Mesothelial cell of epicardium (in vitro differentiated cells): Measurements from ENCODE around the gene SLC12A7. TPM values are rescaled to one million over a fixed set of nuclear protein-coding genes. Genes with fewer than 3 reads are reported as not detected.

Experiments
- DNase-seq, 2 experiments: peaks; one replicate each; pipeline ENCODE4 v3.0.0; 2021; ENCODE audit warnings: low spot score in 2 of 2; ENCODE audit not compliant: unreplicated experiment in 2 of 2
- H3K27ac Mint-ChIP-seq: 2 replicates; pipeline ENCODE4 v1.8.0; 2021; ENCODE audit warnings: mixed read lengths
- H3K27me3 Mint-ChIP-seq: 2 replicates; pipeline ENCODE4 v1.8.0; 2021; ENCODE audit warnings: low read depth, mixed read lengths
- H3K36me3 Mint-ChIP-seq: 2 replicates; pipeline ENCODE4 v1.8.0; 2021; ENCODE audit warnings: mixed read lengths
- H3K4me1 Mint-ChIP-seq: 2 replicates; pipeline ENCODE4 v1.8.0; 2021; ENCODE audit warnings: mixed read lengths
- H3K4me3 Mint-ChIP-seq: 2 replicates; pipeline ENCODE4 v1.8.0; 2021; ENCODE audit warnings: mild to moderate bottlenecking, moderate library complexity, mixed read lengths
- H3K9me3 Mint-ChIP-seq: 2 replicates; pipeline ENCODE4 v1.8.0; 2021; ENCODE audit warnings: mixed read lengths
- total RNA-seq: library from RNA; stranded (reverse); gene quantifications from 3 replicates; pipeline ENCODE4 v1.2.1, GENCODE V29; 2021
- TF ChIP-seq, protein P1 (sequence below): fragments of 200-600 bp; sonication (generic); IDR thresholded peaks from one replicate; pipeline ENCODE4 v1.5.0; 2021; ENCODE audit warnings: antibody characterized with exemption; ENCODE audit not compliant: unreplicated experiment

Gene SLC12A7
- total RNA-seq, 1 donor from 2014 or later, result 34.9 TPM

DNA sequence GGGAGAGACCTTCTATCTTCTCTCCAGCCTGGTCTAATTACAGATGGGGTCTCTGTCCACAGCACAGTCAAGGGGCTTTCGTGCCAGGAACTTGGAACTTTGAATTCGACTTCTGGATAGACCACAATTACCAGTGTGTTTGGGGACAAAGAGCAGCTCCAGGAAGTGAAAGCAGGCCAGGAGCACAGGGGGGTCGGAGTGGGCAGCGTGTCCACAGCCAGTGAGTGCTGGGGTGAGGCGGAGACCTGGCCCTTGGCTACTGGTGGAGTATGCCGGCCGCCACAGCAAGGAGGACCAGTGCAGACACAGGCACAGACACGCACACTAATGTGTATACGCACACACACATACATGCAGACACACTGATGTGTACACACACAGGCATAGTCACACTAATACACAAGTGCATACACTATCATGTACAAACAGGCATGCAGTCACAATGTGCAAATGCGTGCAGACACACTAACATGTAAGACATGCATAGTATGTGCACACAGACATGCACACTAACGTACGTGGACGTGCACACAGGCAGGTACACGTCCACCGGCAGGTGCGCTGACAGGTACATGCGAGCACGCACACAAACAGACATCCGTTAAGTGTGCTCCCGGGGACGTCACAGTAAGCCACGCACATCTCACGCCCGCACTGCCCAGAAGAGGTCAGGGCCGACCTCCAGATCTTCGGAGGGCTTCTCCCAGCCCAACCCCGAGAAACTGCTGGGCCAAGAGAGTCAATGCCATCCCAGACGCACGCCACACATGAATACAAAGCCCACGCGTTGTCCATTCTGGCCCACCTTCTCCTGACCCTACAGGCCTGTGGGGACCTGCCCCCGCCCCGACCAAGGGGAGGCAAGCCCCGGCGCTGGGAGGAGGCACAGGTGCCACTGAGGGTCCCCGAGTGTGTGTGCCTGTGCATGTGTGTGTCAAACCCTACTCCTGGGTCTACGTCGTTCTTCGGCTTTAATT is 56.8 kb downstream of the SLC12A7 start:
- DNase-seq, result no peak
- no peaks in the 10 kb centered on the region for H3K27me3 Mint-ChIP-seq
- no peak overlapping the region for H3K4me3 Mint-ChIP-seq
- H3K4me1 Mint-ChIP-seq, result no peaks in the 10 kb centered on the region
- no peaks in the 10 kb centered on the region for H3K9me3 Mint-ChIP-seq
- TF ChIP-seq, protein P1, sequence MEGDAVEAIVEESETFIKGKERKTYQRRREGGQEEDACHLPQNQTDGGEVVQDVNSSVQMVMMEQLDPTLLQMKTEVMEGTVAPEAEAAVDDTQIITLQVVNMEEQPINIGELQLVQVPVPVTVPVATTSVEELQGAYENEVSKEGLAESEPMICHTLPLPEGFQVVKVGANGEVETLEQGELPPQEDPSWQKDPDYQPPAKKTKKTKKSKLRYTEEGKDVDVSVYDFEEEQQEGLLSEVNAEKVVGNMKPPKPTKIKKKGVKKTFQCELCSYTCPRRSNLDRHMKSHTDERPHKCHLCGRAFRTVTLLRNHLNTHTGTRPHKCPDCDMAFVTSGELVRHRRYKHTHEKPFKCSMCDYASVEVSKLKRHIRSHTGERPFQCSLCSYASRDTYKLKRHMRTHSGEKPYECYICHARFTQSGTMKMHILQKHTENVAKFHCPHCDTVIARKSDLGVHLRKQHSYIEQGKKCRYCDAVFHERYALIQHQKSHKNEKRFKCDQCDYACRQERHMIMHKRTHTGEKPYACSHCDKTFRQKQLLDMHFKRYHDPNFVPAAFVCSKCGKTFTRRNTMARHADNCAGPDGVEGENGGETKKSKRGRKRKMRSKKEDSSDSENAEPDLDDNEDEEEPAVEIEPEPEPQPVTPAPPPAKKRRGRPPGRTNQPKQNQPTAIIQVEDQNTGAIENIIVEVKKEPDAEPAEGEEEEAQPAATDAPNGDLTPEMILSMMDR, result no peak
- H3K36me3 Mint-ChIP-seq, result peaks cover 2% of the 10 kb centered on the region
- peak overlapping the region; percentile 61 for H3K27ac Mint-ChIP-seq

DNA sequence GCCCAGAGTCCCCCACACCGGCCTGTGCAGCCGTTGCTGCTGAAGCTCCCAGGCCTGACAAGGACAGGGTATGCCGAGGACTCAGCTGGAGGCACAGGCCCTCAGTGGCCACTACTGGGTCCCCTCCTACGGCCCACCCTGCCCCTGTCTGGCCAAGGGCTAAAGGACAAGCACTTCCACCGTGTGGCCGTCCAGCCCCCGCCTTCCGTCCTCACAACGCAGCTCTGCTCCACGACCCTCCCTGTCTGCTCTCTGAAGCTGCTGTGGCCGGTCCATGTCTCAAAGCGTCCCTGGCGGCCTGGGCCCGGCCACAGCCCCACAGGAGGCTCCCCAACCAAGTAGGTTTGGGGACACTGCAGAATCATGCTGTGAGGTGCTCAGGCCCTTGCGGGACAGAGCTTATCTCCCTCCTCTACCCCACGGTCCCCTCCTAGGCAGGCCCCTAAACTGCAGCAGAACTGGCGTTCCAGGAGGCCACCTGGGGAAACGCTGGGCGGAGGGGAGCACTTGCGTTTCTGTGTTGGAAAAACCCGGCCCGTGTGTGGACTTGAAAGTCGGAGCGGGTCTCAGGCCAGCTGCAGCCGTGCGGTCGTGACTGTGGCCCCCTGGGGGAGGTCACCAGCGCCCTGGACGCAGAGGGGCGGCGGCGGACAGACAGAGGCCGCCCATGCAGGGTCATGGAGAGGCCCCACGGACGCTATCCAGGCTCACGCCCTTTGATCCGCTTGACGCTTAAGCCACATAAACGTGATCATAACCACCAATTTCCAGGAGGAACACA is 57.7 kb downstream of the SLC12A7 start:
- H3K27ac Mint-ChIP-seq, result no peak overlapping the region
- no peak for DNase-seq
- H3K4me3 Mint-ChIP-seq, result no peak overlapping the region
- peaks cover 2% of the 10 kb centered on the region for H3K36me3 Mint-ChIP-seq
- TF ChIP-seq, protein P1, result no peak
- H3K27me3 Mint-ChIP-seq, result no peaks in the 10 kb centered on the region
- H3K4me1 Mint-ChIP-seq, result no peaks in the 10 kb centered on the region
- no peaks in the 10 kb centered on the region for H3K9me3 Mint-ChIP-seq

DNA sequence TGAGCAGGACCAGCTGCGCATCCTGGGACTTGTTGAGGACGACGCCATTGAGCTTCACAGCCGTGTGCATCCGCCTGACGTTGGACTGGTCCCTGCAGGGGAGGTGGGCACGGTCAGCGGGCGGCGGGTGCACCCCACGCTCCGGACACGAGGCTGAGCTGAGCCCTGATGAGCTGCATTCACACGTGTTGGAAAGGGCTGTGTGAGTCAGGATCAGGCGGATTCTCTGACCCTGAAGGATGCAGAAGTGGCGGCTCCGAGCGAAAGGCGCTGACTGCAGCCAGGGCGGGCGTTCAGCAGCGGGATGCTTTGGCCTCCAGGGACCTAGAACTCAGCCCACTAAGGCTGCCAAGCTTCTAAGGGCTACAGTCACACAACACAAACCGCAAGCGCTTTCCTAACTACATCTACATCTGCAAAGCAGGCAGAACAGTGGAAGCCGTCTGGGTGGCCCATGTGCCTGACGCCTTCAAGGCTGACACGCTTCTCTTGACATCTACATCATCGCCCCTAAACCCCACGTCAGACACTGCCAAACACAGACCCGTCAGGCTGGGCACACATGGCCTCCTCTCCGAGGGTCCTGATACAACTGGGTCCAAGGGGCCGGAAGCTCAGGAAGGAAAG is 58.4 kb downstream of the SLC12A7 start:
- DNase-seq, result no peak
- H3K36me3 Mint-ChIP-seq, result peaks cover 2% of the 10 kb centered on the region
- no peaks in the 10 kb centered on the region for H3K27me3 Mint-ChIP-seq
- H3K27ac Mint-ChIP-seq, result no peak overlapping the region
- TF ChIP-seq, protein P1, result no peak
- no peaks in the 10 kb centered on the region for H3K9me3 Mint-ChIP-seq
- no peak overlapping the region for H3K4me3 Mint-ChIP-seq
- H3K4me1 Mint-ChIP-seq, result no peaks in the 10 kb centered on the region

DNA sequence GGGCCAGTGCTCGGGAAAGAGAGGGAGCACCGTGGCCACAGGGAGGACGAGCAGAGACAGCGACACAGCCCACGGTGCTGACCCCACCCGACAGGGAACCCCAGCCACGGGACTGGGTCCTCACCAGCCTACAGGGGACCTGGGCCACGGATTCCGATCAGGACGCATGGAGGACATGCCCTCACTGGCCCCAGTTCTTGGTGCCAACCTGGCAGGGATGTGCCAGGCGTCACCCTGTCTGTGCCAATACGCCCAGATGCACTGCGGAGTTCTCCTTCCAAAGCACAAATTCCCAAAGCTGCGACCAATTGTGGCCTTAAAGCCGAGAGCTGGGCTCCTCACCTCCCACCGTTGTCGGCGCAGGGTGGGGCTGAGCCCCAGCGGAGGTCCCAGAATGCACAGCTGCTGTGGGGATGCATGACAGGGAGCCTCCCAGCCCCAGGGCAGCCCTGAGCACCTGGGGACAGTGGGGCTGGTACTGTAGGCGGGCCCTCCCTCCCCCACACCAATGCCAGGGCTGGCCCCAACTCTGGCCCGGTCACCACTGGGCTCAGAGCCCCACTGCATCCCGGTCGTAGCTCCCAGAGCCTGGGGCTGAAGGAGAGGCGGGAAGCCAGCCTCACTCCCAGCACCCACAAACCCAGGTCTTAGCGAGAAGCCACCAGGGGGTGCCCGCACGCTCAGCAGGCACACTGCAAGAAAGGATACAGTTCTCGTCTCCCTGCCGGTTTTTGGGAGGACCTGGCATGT is 59.0 kb downstream of the SLC12A7 start:
- TF ChIP-seq, protein P1, result no peak
- Mint-ChIP-seq H3K4me1 (no peaks in the 10 kb centered on the region), H3K27ac (no peak overlapping the region), H3K27me3 (no peaks in the 10 kb centered on the region), H3K9me3 (no peaks in the 10 kb centered on the region), H3K4me3 (no peak overlapping the region), H3K36me3 (peaks cover 2% of the 10 kb centered on the region)
- DNase-seq, result no peak

DNA sequence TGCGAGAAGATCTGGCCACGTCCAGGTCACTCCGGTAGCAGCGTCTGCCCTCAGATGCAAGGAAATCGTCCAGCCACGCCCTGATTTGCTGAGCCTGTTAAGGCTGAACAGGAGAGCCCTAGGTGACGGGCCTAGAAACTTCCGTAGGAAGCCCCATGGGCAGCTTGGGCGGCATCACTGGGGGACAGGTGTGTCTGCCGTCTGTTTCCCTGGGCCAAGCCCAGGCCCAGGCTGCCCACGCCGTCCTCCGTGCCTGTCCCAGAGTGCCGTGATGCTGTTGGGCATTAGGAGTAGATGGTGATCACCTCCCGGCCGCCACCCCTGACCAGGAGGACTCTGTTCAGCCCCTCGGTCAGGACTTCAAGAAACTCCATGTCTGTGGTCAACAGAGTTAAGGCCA is 59.8 kb downstream of the SLC12A7 start:
- TF ChIP-seq, protein P1, result no peak
- Mint-ChIP-seq H3K36me3 (peaks cover 2% of the 10 kb centered on the region), H3K27ac (no peak overlapping the region), H3K4me3 (no peak overlapping the region), H3K4me1 (no peaks in the 10 kb centered on the region), H3K27me3 (no peaks in the 10 kb centered on the region), H3K9me3 (no peaks in the 10 kb centered on the region)
- DNase-seq, result no peak
